NCI-H1694 treated with DMSO at 0.1 percent for 48 hours (cell line): ENCODE measurements around the gene DHODH.
"Not testable (repeated sequence)": the region's sequence is repeated elsewhere in the genome, so short reads cannot be mapped to it uniquely, and the experiment has no call there.

ENCODE experiments used
- DNase-seq: peaks from one replicate; lab custom pipeline; 2025; lab: John Stamatoyannopoulos, UW

DHODH gene

DNA sequence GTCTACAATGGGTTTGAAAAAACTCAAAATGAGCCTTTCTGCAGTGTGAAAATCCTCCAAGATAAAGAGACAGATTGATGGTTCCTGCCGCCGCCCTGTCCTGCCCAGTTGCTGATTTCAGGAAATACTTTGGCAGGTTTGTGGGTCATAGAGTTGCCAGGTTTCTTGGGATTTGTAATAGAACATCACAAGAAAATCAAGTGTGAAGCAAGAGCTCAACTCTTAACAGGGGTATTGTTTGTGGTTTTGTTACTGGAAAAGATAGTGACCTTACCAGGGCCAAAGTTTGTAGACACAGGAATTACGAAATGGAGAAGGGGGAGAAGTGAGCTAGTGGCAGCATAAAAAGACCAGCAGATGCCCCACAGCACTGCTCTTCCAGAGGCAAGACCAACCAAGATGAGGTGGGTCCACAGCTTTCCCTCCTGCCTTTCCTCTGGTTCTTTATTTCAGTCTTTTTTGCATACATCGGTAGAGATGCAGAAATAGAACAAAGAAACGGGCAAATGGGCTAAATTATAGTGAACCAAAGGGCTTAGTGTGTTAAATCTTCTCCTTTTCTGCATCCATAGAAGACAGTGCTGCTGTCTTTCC, 45.8 kb downstream of the DHODH start, which contains the start of gene HP:
HP (plus strand) TSS at position 252 of the 594 bp plus-strand sequence; CDS start at position 400, 148 bp downstream.
- DNase-seq = not testable (repeated sequence)

DNA sequence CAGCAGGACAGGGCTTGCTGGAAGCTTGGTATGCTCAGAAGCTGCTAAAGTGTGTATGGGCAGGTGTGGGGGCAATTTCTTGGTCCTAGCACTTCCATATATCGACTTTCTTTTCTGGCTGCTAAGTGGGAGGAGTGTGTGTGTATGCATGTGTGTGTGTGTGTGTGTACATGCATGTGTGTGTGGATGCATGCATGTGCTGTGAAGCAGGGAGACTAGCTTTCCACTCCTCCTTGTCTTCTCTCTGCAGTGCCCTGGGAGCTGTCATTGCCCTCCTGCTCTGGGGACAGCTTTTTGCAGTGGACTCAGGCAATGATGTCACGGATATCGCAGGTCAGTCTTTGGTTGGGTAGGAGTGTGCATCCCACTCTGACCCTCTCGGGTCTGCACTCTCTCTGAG, 47.4 kb downstream of the DHODH start:
- DNase-seq = no peak

DNA sequence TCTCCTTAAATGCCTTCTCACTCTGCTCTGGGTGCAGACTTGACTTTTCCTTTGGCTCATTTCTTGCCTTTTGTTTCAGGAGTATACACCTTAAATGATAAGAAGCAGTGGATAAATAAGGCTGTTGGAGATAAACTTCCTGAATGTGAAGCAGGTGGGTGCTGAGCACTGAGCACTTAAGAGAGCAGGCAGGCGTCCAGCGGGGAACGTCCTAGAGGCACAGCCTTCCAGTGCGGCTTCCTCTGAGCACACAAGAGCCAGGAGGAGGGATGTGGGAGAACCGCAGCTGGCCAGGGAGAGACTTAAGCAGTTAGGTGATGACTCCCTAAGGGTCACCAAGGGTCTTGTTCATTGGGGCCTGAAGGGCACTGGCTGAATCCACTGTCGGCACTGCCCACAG, 48.8 kb downstream of the DHODH start:
- not testable (repeated sequence) for DNase-seq

DNA sequence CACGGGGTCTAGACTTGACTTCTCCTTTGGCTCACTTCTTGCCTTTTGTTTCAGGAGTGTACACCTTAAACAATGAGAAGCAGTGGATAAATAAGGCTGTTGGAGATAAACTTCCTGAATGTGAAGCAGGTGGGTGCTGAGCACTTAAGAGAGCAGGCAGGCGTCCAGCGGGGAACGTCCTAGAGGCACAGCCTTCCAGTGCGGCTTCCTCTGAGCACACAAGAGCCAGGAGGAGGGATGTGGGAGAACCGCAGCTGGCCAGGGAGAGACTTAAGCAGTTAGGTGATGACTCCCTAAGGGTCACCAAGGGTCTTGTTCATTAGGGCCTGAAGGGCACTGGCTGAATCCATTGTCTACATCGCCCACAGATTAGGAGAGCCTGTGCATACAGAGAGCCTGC, 50.5 kb downstream of the DHODH start:
- not testable (repeated sequence) for DNase-seq

DNA sequence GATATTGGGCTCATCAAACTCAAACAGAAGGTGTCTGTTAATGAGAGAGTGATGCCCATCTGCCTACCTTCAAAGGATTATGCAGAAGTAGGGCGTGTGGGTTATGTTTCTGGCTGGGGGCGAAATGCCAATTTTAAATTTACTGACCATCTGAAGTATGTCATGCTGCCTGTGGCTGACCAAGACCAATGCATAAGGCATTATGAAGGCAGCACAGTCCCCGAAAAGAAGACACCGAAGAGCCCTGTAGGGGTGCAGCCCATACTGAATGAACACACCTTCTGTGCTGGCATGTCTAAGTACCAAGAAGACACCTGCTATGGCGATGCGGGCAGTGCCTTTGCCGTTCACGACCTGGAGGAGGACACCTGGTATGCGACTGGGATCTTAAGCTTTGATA, 51.9 kb downstream of the DHODH start:
- DNase-seq = no peak

DNA sequence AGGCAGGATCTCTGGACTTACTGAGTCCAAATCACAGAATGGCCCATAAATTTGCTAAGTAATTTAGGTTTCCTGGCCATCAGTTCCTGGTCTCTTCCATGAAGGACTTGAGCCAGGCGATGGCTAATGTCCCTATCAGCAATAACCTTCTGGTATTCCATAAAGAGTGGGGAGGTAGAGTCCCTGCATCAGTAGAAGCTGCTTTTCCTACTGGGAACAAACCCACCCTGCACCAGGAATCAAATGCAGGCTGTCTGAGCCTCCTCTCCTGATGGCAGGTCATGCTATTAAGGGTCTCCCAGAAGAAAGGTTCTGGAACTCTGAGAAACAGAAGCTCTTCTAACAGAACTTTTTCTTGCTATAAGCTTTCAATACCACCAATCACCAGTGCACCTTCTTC, 53.0 kb downstream of the DHODH start:
- DNase-seq = no peak

DNA sequence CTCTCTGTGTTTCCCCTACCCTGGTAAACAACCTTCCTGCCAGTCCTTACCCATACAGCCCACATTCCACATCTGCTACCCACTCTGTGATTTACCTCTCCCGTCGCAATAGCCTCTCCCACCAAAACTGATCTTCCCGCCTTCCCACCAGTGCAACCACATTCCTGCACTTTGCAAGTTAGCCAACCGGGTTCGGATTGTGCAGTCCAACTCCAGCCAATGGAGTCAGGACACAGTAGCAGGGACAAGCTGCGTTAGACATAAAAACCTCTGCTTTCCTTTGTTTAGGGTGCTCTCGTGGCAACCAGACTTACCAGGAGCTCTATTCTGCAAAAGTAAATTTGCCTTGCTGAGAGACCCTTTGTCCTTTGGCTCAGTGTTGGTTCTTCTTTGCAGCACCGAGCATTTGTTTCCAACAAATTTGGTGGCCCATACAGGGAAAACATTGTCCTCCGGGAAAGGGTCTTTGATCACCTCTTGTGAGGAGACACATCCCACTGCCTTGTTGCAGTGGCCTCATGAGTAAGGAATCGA, 55.9 kb downstream of the DHODH start:
- DNase-seq = no peak

DNA sequence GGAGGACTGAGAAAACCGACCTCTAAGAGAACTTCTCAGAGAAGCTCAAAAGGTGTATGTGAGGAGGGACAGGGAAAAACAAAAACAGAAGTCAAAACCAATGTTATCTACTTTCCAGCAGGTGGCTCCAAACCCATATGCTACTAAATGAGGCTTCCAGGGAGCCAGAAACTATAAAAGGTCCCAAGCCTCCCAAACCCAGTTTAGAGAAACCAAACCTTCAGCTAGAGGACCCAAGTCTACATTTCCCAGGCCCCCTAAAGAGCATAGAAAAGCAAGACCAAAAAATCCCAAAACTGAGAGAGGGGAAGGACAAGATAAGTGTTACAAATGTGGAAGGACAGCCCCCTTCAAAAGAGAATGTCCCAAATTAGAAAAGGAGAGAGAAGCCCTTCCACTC, 58.2 kb downstream of the DHODH start:
- peak; percentile 56 for DNase-seq

DNA sequence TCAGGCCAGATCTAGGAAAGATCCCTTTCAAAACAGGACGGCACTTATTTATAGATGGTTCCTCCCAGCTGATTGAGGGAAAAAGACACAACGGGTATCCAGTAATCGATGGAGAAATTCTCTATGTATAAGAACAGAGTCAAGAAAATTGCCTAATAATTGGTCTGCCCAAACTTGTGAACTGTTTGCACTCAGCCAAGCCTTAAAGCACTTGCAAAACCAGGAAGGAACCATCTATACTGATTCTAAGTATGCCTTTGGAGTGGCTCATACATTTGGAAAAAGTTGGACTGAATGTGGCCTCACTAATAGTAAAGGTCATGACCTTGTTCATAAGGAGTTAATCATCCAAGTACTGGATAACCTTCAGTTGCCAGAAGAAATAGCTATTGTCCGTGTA, 60.4 kb downstream of the DHODH start:
- DNase-seq = no peak

DNA sequence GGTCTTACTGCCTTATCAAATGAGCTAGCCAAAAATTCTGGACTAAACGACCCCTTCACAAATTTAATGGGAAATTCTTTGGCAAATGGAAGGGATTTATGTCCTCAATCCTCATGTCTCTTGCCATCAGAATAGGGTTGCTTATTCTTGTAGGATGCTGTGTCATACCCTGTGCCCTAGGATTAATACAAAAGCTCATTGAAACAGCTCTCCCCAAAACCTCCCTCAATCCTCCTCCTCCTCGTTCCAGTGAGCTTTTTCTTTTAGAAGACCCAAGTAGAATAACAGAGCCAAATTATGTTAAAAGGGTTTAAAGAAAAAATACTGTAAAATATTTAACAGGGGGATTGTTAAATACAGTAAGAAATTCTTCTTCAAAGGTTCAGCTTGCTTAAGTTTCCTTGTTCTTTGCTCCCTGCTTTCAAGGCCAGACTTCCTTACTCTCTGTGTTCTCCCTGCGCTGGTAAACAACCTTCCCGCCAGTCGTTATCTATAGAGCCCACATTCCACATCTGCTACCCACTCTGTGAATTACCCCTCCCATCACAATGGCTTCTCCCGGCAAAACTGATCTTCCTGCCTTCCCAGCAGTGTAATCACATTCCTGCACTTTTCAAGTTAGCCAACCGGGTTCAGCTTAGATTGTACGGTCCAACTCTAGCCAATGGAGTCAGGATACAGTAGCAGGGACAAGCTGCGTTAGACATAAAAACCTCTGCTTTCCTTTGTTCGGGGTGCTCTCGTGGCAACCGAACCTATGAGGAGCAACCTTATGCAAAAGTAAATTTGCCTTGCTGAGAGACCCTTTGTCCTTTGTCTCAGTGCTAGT, 64.2 kb downstream of the DHODH start:
- no peak for DNase-seq

DNA sequence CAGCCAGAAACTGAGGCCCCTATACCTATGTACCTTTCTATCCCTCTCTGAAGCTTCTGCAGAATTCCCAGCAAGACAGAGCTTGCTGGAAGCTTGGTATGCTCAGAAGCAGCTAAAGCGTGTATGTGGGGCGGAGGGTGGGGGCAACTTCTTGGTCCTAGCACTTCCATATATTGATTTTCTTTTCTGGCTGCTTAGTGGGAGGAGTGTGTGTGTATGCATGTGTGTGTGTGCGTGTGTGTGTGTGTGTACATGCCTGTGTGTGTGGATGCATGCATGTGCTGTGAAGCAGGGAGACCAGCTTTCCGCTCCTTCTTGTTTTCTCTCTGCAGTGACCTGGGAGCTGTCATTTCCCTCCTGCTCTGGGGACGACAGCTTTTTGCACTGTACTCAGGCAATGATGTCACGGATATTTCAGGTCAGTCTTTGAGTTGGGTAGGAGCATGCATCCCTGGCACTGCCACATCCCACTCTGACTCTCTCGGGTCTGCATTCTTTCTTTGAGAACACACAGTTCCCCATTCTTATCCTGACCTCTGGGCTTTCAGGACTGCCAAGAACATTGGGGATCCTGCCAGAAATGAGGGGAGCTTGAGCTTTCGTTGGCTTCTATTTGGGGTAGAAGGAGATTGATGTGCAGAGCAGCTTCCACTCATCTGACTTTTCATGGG, 65.2 kb downstream of the DHODH start:
- no peak for DNase-seq

DNA sequence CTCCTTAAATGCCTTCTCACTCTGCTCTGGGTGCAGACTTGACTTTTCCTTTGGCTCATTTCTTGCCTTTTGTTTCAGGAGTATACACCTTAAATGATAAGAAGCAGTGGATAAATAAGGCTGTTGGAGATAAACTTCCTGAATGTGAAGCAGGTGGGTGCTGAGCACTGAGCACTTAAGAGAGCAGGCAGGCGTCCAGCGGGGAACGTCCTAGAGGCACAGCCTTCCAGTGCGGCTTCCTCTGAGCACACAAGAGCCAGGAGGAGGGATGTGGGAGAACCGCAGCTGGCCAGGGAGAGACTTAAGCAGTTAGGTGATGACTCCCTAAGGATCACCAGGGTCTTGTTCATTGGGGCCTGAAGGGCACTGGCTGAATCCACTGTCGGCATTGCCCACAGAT, 66.5 kb downstream of the DHODH start:
- DNase-seq = not testable (repeated sequence)
